ENCODE results near the gene MAPK1.
A peak's percentile ranks its signal among the peaks of the same experiment; 100 is the strongest.
"Not testable (repeated sequence)": the region's sequence is repeated elsewhere in the genome, so short reads cannot be mapped to it uniquely, and the experiment has no call there.

Gene MAPK1

DNA sequence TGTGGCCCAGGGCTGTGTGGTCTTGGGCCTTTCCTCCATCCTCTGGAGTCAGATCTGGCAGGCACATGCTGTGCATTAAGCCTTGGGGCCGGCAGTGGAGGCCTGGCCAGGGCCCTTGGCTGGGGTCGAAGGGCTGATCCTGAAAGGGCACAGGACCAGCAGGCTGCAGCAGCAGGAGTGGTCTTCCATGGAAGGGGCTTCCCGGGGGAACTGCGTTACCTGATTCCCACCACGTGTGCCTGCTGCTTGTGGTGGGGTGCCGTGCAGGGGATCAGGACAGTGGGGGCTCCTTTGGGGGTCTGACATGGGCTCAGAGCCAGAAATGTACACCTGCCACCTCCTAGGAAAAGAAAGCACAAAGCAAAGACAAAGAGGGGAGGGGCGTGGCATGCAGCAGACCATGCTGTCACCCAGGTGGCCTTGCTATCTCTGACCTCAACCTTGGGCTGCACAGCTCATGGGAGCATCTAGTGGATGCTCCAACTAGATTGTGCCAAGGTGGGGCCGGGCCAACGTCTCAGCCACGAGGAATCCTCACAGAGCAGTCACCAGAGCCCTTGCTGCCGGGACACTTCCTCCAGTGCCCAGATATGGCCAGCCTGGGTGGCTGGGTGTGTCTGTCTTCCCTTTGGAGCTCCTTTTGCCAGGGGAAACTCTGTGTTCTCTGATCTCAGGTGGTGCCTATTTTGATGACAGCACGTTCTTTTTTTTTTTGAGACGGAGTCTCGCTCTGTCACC lies 113.9 kb downstream of the MAPK1 start:
- no peak for DNase-seq

DNA sequence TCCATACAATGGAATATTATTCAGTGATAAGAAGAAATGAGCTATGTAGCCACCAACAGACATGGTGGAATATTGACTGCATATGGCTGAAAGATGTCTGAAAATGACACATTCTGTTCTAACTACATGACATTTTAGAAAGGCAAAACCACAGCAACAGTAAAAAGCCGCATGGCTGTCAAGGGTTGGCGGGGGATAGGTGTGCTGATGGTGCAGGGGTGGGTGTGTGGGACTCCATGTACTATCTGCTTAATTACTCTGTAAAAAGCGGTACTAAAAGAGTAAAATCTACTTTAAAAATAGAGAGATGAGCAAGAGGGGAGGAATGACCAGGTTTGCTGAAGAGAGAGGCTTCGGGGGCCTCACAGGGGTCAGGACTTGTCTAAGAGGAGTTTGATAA lies 115.2 kb downstream of the MAPK1 start:
- no peak for DNase-seq

DNA sequence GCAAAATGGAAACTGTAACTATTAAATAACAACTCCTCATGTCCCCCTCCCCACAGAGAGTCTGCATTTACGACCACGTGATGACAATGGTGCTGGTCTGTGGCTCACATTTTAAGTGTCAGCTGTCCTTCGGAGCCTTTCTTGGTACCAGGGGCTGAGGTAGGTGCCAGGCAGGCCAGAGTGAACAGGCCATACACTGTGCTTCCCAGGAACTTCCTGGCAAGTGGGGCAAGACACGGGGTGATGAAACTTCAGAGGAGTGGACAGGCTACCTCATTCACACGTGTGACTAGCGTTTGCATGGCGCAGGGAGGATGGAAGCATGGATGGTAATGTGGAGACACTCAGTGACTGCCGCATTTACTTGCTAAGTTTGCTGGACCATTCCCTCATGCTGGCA lies 121.5 kb downstream of the MAPK1 start:
- DNase-seq, result no peak

DNA sequence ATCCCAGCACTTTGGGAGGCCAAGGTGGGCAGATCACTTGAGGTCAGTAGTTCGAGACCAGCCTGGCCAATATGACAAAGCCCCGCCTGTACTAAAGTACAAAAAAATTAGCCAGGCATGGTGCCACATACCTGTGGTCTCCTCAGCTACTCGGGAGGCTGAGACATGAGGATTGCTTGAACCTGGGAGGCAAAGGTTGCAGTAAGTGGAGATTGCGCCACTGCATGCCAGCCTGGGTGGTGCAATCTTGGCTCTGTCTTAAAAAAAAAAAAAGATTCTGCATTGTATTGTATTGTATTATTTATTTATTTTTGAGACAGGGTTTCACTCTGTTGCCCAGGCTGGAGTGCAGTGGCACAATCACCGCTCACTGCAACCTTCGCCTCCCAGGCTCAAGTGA lies 122.5 kb downstream of the MAPK1 start:
- not testable (repeated sequence) for DNase-seq

DNA sequence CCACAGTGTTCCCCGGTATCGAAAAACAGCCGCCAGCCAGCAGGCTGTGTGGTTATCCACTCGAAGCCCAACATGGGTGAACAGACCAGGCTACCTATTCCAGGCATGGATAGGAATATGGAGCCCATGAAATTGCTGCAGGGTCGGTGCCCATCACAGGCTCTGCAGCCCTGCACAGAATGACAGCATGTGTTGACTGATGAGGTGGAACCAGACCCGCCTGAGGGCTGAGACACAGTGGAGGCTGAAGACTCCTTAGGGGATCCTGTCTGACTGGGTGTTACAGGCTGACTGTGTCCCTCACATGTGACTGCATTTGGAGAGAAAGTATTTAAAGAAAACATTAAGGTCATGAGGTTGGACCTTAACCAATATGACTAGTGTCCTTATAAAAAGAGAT lies 125.7 kb downstream of the MAPK1 start:
- no peak for DNase-seq

DNA sequence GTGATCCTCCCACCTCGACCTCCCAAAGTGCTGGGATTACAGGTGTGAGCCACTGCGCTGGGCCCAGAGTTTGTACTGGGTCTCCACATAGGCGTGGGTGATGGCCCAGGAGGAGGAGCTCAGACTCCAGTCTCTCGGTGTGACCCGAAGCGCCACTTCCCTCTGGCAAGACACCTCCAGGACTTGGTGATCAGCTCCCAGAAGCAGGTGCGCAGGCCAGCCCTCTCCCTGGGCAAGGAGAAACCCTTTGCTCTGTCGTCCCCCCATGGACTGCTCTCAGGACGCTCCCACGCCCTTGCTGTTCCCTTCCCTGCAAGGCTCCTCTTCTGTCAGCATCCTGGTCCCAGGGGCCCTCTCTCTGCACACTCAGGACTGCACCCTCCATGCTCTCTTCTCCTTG lies 126.4 kb downstream of the MAPK1 start:
- no peak for DNase-seq

DNA sequence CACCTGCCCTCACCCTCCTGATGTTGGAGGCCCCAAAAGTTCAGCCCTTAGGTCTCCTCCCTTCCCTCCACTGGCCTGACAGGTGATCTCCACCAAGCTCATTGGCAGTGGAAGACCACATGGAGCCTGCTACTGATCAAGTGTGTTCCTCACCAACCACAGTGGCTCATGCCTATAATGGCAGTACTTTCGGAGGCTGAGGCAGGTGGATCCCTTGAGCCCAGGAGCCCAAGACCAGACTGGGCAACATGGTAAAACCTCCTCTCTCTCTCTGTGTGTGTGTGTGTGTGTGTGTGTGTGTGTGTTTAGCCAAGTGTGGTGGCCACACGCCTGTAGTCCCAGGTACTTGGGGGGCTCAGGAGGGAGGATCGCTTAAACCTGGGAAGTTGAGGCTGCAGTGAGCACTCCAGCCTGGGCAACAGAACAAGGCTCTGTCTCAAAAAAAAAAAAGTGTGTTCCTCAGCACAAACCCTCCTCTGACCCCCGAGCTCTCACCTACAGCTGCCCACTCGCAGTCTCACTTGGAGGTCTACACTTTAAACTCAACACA lies 127.5 kb downstream of the MAPK1 start:
- no peak for DNase-seq

DNA sequence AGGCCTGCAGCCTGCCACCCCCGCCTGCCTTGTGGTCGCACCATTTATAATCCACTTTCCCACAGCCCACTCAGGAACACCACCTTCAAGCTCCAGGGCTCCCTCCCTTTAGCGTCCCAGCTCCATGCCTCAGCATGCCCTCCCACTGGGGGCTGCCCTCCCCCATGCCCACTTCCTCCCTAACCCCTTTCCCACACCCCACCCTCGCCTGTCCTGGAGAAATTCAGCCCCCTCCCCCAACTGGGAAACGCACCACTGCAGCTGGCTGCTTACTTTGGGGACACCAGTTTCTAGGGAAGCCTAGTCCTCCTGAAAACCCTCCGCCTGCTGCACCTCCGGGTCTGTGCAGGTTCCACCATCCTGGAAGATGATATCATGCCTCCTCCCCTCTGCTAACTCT lies 128.5 kb downstream of the MAPK1 start:
- DNase-seq, result no peak

DNA sequence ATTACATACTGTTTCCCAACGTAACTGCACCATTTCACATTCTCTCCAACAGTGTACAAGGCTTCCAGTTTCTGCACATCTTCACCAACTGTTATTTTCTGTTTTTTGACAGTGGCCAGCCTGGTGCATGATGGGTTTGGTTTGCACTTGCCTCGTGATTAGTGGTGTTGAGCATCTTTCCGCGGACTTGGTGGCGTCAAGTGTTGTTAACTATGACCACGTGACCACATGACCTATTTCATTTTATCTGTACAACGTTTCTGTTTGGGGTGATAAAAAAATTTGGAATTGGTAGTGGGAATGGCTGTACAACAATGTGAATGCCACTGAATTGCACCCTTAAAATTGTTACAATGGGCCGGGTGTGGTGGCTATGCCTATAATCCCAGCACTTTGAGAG lies 129.4 kb downstream of the MAPK1 start:
- DNase-seq, result no peak

DNA sequence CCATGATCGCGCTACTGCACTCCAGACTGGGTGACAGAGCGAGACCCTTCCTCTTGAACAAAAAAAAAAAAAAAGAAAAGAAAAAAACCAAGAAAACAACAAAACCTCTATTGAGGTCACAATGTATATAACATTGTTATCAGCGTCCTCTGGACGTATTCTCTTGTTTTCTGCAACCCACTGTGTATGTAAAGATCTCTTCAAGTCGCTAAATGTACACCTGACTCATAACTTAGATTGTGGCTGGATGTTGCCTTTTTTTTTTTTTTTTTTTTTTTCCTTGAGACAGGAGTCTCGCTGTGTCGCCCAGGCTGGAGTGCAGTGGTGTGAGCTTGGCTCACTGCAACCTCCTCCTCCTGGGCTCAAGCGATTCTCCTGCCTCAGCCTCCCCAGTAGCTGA lies 130.5 kb downstream of the MAPK1 start:
- DNase-seq, result no peak

DNA sequence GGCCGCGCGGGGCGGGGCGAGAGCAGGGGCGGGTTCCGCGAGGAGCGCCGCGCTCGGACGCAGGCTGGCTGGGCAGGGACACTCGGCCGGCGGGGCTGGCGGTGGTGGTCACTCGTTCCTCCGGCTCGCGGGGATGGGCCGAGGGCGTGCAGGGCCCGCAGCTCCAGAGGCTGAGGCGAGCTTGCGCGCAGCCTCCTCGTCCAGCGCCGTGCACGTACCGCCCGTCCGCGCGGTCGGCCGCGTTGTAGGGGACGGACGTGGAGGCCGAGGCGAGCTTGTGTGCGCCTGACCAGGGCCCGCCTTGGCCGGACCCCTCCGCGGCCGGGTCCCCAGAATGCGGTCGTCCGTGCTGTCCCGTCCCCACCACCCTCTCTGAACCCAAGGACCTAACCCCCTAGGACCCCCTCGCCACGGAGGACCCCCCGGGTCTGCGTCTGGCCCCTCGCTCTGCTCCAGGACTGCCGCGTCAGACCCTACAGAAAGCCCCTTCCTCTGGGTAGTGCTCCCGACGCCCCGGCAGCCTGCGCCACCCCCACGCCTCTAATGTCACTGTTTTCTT lies 131.3 kb downstream of the MAPK1 start:
- no peak for DNase-seq

DNA sequence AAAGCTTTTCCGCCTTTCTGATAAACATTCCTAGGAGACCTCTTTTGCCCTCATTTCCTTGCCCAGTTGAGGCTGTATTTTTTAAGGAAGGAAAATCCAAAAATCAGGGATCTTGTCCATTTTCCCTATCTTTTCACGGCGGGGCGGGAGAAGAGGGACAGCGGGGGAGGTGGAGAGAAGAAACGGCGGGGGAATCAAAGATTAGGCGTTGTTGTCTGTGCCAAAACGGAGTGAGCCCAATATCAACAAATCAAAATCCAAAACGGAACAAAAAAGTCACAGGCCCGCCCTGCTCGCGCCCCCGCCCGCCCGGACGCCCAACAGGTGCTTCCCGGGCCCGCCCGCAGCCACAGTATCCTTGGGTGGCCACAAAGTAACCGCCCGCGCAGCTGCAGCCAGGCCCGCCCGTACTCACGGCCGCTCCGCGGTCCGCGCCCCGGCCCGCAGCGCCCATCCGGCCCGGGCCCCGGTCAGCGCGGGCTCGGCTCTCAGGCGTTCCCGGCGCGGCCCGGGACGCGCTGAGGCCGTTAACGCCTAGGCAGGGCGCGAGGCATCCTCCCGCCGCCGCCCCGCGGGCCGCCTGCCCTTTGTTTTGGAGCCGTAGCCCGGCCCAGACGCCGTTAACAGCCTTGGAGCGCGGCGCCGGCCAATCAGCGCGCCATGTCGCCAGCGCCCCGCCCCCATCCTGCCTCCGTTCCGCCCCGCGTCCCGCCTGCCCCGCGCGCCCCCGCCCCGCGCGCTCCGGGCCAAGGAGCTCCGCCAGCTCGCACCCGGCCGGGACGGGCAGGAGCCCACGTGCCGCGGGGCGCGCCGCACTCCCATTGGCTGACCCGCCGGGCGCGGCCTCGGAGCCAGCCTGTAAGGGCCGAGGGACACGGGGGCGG lies 132.0 kb downstream of the MAPK1 start, which contains the start of gene YPEL1:
Gene YPEL1 (minus strand): TSS at position 595 of the 884 bp plus-strand sequence. CDS start 25,050 bp downstream, outside the sequence.
- DNase-seq, result peak; percentile 99 to 100 (median 100)

DNA sequence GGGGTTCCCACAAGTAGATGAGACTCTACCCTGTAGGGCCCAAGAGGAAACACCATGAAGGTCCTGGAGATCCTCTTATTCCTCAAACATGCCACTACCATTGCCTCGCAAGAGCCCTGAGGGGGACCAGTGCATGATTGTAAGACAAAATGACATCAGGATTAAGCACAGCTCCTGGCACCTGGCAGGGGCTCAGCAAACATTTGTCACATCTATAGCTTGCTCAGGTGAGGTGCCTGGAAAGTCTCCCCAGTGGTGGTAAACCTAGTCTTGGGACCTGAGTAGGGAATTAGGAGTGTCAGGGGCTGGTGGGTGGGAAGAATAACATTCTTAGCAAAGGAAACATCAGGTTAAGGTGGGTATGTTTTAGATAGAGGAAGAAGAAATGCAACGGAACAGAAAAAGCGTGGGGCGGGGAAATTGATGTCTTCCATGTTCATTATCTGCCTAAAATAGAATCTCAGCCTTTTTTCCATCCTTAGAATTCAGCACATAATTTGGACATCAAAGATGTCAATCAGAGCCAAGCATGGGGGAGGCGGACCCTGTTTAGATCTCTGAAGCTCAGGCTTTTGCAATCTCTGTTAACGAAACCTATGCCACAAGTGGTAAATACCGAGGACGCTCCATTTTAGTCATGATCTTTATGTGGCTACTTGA lies 132.8 kb downstream of the MAPK1 start:
- peak in 2 of 4 experiments; percentile 24 to 25 for DNase-seq

DNA sequence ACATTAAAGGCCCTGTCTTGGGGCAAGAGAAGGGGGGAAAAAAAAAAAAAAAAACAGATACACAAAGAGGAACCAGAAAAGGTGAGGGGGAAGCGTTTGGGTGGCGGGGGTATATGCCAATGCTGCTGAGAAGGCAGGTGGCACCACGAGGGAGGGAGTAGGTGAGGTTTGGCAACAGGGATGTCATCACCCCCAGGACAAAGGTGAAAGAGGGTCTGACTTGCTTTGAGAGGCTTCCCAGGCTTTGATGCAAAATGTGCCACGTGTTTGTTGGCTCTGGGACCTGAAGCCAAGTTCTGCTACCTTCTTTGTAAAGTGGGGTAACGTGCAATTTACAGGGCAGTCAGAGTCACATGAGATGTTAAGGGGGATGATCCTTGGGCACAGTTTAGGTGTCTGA lies 135.9 kb downstream of the MAPK1 start:
- DNase-seq, result no peak

DNA sequence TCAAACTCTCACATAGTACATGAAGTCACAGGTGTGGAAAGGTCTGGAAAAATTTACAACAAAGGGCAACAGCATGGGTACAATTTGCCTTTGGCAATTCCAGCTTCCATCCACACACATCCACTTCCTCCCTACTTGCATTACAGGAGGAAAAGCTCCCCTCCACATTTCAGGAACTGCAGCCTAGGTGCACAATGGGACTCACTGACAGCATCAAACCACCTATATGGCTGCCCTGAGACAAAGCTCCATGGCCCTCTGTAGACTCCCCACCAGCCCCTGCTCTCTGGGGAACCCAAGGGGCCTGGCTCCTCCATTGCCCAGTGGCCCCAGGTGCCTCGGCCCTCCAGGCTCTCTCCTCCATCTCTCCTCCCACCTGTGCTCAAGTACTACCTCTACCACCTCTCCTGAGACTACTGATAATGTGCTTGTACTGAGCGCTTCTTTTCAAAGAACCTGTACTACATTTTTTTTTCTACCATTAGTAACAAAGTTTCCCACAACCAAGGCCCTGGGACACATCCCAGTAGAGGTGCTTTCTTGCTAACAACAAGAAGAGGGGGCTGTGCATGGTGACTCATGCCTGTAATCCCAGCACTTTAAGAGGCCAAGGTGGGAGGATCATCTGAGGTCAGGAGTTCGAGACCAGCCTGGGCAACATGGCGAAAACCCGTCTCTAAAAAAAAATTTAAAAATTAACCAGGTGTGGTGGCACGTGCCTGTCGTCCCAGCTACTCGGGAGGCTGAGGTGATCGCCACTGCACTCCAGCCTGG lies 136.7 kb downstream of the MAPK1 start:
- DNase-seq, result no peak

DNA sequence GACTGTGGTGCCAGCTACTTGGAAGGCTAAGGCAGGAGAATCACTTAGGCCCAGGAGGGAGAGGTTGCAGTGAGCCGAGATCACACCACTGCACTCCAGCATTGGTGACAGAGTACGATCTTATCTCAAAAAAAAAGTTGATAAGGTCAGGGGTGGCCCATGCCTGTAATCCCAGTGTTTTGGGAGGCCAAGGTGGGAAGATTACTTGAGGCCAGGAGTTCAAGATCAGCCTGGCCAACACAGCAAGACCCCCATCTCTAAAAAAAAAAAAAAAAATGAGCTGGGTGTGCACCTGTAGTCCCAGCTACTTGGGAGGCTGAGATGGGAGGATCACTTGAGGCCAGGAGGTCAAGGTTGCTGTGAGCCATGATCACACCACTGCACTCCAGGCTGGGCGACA lies 138.3 kb downstream of the MAPK1 start:
- DNase-seq, result not testable (repeated sequence)

DNA sequence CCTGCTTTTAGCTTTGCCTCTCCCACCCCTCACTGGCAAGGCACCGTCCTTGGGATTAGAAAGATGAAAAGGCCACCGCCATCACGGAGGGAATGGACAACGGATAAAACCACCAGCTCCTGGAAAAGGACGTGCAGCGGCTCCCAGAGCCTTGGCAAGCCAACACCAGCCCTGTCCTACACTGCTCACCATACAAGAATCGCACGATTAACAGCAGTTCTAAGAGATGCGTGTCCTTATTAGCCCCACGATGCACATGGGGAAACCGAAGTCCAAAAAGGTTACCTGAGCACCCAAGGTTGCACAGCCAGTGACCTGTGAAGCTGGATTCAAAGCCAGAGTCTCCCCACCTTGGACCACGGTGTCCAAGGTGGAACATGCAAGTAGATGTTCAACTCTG lies 139.2 kb downstream of the MAPK1 start:
- DNase-seq, result no peak

DNA sequence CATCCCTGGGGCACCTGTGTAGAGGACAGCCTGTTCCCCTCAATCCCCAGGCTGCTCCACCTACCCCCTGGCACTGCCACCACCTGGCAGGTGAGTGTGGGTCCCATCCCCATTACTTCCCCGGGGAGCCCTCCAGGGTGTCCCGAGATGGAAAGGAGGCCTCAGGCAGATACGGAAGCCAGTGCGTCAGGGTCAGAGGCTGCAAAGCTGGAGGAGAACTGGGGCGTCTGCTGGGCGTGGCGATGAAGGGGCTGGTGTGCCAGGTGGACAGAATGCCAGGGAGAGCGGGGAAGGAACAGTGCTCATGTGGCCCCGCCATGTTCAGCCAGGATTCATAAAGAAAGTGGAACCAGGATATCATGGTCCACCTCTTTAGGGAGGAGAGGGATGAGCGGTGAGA lies 139.7 kb downstream of the MAPK1 start:
- no peak for DNase-seq

DNA sequence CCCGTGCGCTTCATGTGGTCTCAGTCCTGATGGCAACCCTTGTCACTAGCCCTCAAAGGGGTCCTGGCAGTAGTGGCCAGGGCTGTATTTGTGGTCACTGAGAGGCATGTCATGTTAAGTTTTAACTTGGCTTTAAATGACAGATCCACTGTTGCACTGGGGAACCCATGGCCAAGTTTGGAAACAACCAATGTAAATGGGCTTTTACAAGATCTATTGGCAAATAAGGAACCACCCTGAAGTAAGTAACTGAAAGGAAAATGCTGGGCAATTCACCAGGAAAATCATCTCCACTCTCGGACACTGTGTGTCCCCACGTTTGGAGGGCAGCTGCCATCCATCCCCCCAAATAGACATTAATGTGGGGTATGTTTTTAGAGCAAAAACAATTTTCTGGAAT lies 140.3 kb downstream of the MAPK1 start:
- no peak for DNase-seq

DNA sequence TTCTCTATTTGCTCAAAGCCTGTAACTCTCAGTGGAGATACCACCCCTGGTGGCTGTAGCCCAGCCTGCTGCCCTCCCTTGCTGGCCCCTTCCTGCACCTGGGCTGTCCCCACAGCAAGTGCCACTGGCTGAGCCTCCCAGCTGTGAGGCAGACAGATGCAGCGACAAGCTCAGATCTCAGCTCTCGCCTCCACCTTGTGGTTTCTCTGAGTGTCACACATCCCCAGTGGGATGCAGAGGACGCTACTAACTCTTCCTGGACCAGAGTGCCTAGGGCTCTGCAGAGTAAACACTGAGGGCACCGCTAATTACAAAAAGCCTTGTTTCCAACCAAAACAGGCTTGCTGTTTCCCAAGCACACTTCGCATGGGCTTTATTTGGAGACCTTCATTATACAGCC lies 140.8 kb downstream of the MAPK1 start:
- peak in 3 of 4 experiments; percentile 29 to 44 (median 36) for DNase-seq

DNA sequence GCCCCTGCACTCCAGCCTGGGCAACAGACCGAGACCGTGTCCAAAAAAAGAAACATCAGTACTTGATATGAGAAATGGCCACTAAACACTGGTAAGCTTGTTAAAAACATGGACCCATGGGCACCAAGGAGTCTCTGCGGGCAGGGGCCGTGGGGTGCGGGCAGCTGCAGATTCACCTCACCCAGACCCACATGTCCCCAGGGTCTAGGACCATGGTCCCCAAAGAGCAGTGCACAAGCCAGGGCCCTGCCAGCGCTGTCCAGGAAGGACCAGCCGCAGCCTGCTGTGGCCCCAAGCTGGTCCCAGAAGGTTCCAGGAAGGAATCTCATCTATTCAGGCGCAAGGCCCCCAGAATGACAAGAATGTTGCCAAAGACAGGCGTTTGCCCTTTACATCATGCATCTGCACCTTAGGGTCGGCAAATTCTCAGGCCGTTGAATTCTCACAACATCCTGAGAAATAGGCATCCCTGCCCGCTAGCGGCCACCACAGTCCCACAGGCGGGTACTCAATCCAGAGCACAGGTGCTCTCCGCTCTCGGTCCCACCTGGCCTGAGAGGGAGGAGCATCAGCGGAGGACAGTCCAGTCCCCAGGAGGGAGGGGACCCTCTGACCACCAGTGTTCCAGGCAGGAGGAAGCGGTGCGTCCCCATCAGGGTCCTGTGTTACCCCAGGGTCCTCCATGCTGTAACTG lies 141.3 kb downstream of the MAPK1 start:
- DNase-seq, result no peak
